Hematopoietic multipotent progenitor cell treated with erythropoietin and hydrocortisone succinate and interleukin-3 and kit ligand, for 6 days (in vitro differentiated cells): Measurements from ENCODE around the gene HACD1.
"Not testable (repeated sequence)": the region's sequence is repeated elsewhere in the genome, so short reads cannot be mapped to it uniquely, and the experiment has no call there.

Source experiments
- DNase-seq: peaks from one replicate; pipeline ENCODE4 v3.0.0-alpha.2; 2015

HACD1 gene

GRCh38 chr10:17643339-17643754, 26.2 kb upstream of the HACD1 start:
- DNase-seq, result peak; percentile 85

- no peak for DNase-seq
These were observed 23.2 kb upstream of the HACD1 start for GRCh38 chr10:17640331-17640816.

GRCh38 chr10:17637869-17638268, 20.7 kb upstream of the HACD1 start:
- no peak for DNase-seq

- no peak for DNase-seq
These were observed 16.2 kb upstream of the HACD1 start for GRCh38 chr10:17633353-17633752.

- DNase-seq, result not testable (repeated sequence)
These were observed 15.4 kb upstream of the HACD1 start for GRCh38 chr10:17632590-17632989.

GRCh38 chr10:17626656-17627055, 9.5 kb upstream of the HACD1 start:
- no peak for DNase-seq

GRCh38 chr10:17624996-17625395, 7.8 kb upstream of the HACD1 start:
- DNase-seq, result no peak

GRCh38 chr10:17622061-17622460, 4.9 kb upstream of the HACD1 start:
- DNase-seq, result no peak

GRCh38 chr10:17616403-17617030, 657 bp downstream of the HACD1 start:
- DNase-seq, result peak; percentile 79

- no peak for DNase-seq
These were observed 7.6 kb downstream of the HACD1 start for GRCh38 chr10:17609523-17610079.

- DNase-seq, result peak; percentile 92
These were observed 9.4 kb downstream of the HACD1 start for GRCh38 chr10:17607603-17608332.

- DNase-seq, result no peak
These were observed 10.1 kb downstream of the HACD1 start for GRCh38 chr10:17607060-17607459.

- DNase-seq, result peak; percentile 50
These were observed 10.6 kb downstream of the HACD1 start for GRCh38 chr10:17606547-17607040.

GRCh38 chr10:17605936-17606335, 11.2 kb downstream of the HACD1 start:
- no peak for DNase-seq

GRCh38 chr10:17599089-17599488, 18.1 kb downstream of the HACD1 start:
- DNase-seq, result peak; percentile 83

- DNase-seq, result no peak
These were observed 19.8 kb downstream of the HACD1 start for GRCh38 chr10:17597386-17597785.

- no peak for DNase-seq
These were observed 26.1 kb downstream of the HACD1 start for GRCh38 chr10:17590969-17591645.

GRCh38 chr10:17589316-17589715, 27.9 kb downstream of the HACD1 start:
- not testable (repeated sequence) for DNase-seq

- no peak for DNase-seq
These were observed 28.8 kb downstream of the HACD1 start for GRCh38 chr10:17588420-17588819.

GRCh38 chr10:17587321-17587720, 29.9 kb downstream of the HACD1 start:
- not testable (repeated sequence) for DNase-seq

- DNase-seq, result peak; percentile 56
These were observed 30.3 kb downstream of the HACD1 start for GRCh38 chr10:17586821-17587234.

GRCh38 chr10:17585016-17585415, 32.2 kb downstream of the HACD1 start:
- DNase-seq, result peak; percentile 49

GRCh38 chr10:17580885-17581284, 36.3 kb downstream of the HACD1 start:
- peak; percentile 35 for DNase-seq
